Mononuclear cell (primary cell): ENCODE measurements around the gene SLC24A3. TPM values are rescaled to one million over a fixed set of nuclear protein-coding genes. Genes with fewer than 3 reads are reported as not detected.

Experiments used
- H3K27me3 ChIP-seq: 2 replicates; pipeline ENCODE4 v1.6.0; 2011; ENCODE audit warnings: low read length, control low read depth; ENCODE audit not compliant: insufficient read depth
- H3K4me1 ChIP-seq: 2 replicates; pipeline ENCODE4 v1.5.1; 2011; ENCODE audit warnings: mild to moderate bottlenecking, low read length, control low read depth; ENCODE audit not compliant: insufficient read depth
- H3K4me3 ChIP-seq: 2 replicates; pipeline ENCODE4 v1.5.1; 2011; ENCODE audit warnings: mild to moderate bottlenecking, low read length, moderate library complexity
- H3K9me3 ChIP-seq: 2 replicates; pipeline ENCODE4 v1.5.1; 2011; ENCODE audit warnings: low read depth, mild to moderate bottlenecking, control low read depth, low read length
- total RNA-seq: library from RNA; depleted of rRNA; stranded (reverse); fragments of >200 nt; gene quantifications from one replicate; pipeline ENCODE4 v1.2.3, GENCODE V29; 2012

The SLC24A3 gene
- total RNA-seq, 1 donor, result 1.0 TPM

DNA sequence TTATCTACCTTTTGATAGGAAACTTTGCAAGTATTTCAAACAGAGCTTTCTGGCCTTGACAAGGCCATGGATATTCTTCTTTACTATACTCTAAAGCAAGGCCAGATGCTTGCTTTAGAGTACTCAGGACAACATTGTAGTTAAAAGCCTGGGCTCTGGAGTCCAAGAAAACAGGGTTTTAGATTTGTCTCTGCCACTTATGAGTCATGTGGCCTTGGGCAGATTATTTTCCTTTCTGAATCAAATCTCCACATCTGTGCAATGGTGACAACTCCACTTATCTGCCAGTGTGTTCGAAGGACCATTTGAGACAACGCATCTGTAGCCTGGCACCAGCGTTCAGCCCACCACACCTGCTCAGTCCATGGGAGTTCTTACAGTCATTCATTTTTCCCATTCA lies 279.7 kb downstream of the SLC24A3 start:
- H3K27me3 ChIP-seq, result no peaks in the 10 kb centered on the region
- H3K9me3 ChIP-seq, result no peaks in the 10 kb centered on the region
- H3K4me1 ChIP-seq, result no peaks in the 10 kb centered on the region
- no peak overlapping the region for H3K4me3 ChIP-seq

DNA sequence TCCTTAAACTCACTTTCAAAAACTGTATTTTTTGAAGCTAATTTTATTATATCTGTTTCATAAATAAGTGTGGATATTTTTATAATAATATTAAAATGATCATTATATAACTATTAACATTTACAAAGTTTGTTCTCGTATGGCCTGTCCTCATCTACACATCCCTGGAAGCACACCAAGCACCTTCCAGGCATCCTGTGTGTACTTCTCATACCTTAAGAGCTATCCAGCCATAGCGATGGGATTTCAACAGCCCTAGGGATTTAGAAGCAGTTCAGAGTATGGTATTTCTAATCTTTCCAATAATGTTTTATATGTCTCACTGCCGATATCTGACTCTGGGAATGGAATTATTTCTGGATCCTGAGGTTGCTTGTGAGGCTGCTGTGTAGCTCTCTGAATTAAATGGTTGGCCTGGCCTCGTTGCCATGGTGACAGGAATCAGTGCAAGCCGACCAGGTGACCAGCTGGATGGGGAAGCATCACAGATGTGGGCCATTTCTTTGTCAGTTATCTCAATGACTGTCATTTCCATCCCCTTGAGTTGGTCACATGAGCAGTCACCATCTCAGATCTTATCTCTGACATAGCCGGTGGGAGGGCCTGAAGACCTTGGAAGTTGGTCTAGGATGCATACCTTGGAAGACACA lies 280.4 kb downstream of the SLC24A3 start:
- no peaks in the 10 kb centered on the region for H3K4me1 ChIP-seq
- no peaks in the 10 kb centered on the region for H3K9me3 ChIP-seq
- H3K27me3 ChIP-seq, result no peaks in the 10 kb centered on the region
- no peak overlapping the region for H3K4me3 ChIP-seq

DNA sequence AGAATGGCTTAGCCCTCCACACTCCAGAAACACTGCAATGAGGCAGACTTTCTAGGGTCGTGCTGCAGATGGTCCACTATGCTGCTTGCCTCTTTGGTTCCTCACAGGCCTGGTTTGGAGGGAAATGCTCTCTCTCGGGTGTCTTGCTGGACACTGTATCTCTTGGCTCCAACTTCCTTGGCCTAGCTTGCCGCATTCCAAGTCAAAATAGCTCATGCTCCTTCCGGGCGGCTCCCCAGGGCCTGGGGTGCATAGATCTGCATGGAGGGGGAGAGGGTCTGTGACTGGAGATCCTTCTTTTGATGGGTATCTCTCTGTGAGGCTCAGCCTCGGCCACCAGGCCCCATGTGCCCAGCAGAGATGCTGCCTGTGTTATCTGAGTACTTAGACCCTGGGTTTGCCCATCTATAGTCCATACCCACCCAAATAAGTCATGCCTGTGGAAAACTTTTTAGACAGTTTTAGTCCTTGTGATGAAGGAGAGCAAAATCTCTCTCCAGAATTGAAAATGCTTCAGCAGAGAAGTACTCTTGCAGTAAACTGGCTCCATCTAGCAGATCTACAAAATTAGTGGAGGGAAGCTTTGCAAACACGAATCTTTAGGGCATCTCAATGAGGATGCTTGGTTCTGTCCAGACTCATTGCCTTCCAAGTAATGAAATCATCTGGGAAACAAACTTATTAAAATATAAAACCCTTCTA lies 281.5 kb downstream of the SLC24A3 start:
- Histone ChIP-seq H3K4me3 (no peak overlapping the region), H3K4me1 (no peaks in the 10 kb centered on the region), H3K27me3 (no peaks in the 10 kb centered on the region), H3K9me3 (no peaks in the 10 kb centered on the region)

DNA sequence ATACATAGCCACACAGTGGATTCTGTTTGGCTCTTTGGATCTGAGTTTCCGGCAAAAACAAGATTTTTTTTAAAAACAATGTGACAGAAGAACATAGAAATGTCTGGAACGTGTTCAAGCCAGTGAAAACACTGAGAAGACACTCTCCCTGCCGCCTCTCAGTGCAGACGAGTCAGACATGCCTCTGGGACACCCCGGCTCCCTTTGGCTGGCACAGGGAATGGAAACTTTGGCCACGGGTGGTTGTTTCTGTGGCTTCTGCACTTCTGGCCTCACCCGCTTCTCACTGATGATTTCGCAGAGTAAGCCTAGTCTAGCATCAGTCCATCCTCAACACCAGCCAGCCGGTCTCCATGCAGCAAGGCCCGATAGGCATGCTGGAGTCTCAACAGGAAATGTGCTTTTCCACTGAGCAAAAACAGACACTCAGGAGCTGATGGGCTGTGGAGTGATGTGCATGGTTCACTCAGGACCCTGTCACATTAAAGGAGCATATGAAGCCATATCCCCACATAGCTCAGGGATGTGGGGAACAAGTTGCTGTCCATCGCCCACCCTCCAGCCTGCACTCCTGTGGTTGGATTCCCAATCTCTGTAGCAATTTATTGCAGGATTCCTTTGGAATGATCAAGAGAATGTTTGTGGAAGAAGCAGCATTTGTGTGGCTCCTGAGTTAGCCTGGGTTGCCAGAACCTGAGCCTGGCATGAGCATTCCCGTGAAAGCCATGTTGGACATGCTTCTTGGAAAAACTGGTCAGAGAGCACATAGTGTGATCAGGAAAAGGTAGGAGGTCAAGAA lies 283.7 kb downstream of the SLC24A3 start:
- H3K9me3 ChIP-seq, result no peaks in the 10 kb centered on the region
- H3K4me1 ChIP-seq, result no peaks in the 10 kb centered on the region
- no peaks in the 10 kb centered on the region for H3K27me3 ChIP-seq
- H3K4me3 ChIP-seq, result no peak overlapping the region

DNA sequence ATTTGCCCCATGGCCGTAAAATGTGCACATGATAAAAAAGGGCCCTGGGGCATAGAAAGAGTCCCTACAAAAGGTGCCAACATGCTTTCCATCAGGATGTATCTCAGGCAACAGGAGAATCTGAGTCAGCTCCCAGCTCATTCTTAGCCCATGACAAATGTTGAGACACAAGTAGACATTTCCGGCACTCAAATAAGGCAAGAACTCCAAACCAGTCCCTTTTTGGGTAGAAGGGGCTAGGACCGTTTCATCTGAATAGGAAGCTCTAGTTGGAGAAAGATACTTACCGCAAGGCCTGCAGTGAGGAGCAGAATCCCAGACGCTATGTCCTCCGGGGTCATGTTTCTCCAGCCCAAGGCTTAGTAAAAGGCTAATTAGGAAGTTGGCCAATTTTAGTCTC lies 284.6 kb downstream of the SLC24A3 start:
- Histone ChIP-seq H3K9me3 (no peaks in the 10 kb centered on the region), H3K4me1 (no peaks in the 10 kb centered on the region), H3K27me3 (no peaks in the 10 kb centered on the region), H3K4me3 (no peak overlapping the region)

DNA sequence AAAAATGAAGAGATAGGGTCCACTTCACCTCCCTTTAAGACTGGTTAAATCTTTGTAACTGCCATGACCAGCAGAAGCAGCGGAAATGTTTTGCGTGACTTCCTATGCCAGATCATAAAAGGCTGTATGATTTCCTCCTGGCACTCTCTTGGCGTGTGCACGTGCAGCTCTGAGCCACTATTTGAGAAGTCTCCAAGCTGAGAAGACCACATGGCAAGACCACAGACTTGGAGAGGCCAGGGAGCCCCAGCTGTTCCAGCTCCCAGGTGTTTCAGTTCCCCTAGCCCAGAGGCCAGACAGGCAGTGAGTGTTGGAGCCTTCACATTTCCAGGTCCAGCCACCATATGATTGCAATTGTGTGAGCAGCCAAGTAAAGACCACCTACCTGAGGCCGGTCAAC lies 286.3 kb downstream of the SLC24A3 start:
- H3K4me3 ChIP-seq, result no peak overlapping the region
- H3K4me1 ChIP-seq, result no peaks in the 10 kb centered on the region
- no peaks in the 10 kb centered on the region for H3K9me3 ChIP-seq
- no peaks in the 10 kb centered on the region for H3K27me3 ChIP-seq

DNA sequence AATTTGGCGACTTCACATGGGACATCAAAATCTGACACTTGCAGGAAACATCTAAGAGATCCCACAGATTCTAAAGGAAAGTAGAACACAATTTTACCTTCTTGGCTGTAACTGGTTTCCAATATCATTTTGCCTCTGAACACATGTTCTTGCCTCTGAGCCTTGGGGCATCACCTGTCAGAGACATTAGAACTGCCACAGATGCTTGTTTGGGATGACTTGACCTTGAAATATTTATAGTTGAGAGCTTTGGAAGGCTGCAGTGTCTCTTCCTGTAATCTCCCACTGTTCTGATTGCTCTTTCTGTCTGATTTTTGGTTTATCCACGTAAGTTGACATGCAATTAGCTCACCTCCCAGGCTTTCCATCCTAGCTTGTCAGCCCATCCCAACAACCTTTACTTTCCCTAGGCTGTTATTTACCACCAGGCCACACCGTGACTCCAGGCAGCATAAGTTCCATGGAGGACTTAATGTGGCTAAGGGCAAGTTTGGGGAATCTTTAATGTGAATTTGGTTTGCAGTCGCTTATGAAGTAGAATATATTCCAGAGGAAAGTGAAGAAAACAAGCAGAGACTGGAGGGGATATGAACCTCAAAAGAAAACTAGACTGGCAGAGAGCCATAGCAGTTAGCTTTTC lies 289.2 kb downstream of the SLC24A3 start:
- Histone ChIP-seq H3K27me3 (no peaks in the 10 kb centered on the region), H3K4me3 (no peak overlapping the region), H3K9me3 (no peaks in the 10 kb centered on the region), H3K4me1 (no peaks in the 10 kb centered on the region)

DNA sequence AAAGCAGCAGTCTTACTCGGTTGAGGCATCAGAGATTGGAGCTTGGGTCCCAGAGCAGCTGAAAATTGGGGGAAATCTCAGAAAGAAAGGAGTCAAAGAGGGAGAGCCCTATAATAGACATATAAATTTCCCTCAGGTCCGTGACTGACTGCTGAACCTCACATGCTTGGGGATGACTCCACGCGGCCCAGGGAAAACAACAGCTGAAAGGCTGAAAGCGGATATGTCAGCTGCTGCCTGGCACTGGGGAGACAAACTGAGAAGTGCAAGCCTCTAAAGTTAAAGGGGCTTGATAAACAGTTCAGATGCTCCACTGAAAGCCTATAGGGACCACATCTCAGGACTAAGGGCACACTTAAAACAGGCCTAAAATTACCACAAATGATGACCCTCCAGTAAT lies 289.7 kb downstream of the SLC24A3 start:
- no peaks in the 10 kb centered on the region for H3K27me3 ChIP-seq
- H3K9me3 ChIP-seq, result no peaks in the 10 kb centered on the region
- H3K4me1 ChIP-seq, result no peaks in the 10 kb centered on the region
- H3K4me3 ChIP-seq, result no peak overlapping the region

DNA sequence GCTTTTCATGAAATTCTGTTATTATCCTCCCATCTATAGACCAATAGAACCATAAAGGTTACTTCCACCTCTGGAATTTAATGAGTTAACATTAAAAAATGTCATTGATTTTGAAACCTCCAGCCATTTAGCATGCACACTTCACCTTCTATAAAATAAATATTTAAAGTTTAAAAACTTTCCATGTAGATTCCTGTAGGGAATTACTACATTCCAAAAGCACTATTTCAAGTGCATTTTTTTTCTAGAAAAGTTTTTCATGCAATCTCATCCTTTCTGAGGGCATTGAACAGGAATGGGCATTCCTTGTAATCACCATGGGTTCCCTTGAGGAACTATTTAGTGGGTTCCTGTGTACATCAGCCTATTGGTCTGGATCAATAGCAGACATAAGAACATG lies 291.8 kb downstream of the SLC24A3 start:
- Histone ChIP-seq H3K9me3 (no peaks in the 10 kb centered on the region), H3K4me3 (no peak overlapping the region), H3K27me3 (no peaks in the 10 kb centered on the region), H3K4me1 (no peaks in the 10 kb centered on the region)

DNA sequence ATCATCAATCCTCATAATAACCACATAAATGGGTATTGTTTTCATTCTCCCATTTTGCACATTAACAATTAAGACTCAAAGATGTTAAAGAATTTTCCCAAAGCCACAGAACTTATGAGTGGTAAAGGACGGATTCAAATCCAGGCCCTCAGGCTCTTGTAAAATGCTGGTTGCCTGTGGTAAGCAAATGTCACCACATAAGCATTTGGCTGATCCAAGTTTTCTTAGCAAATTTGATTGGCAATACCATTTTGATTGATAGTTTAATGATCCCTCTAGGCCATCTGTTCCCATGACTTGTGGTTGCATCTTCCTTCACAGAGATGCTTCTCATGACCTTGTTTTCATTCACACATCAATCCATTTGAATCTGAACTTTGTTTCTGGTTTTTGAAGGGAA lies 293.6 kb downstream of the SLC24A3 start:
- Histone ChIP-seq H3K4me3 (no peak overlapping the region), H3K9me3 (no peaks in the 10 kb centered on the region), H3K4me1 (no peaks in the 10 kb centered on the region), H3K27me3 (no peaks in the 10 kb centered on the region)

DNA sequence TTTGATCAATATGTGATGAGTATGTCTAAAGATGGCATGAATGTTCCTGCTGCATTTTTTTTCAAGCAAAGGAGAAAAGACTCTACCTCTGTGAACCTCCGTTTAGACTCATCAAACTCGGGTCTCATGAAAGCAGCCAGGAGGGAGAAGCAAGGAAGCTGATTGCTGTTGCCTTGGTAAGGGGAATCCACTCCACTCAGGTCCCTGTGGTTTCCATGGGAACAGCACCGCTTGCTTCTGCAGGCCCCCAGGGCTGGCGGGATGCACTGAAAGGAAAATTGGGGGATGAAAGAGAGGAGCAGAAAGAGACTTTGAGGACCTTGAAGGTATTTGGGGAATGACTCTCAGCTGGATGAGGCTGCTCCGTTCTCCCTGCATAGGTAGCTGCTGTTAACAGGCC lies 296.0 kb downstream of the SLC24A3 start:
- no peaks in the 10 kb centered on the region for H3K27me3 ChIP-seq
- H3K4me3 ChIP-seq, result no peak overlapping the region
- no peaks in the 10 kb centered on the region for H3K9me3 ChIP-seq
- H3K4me1 ChIP-seq, result no peaks in the 10 kb centered on the region

DNA sequence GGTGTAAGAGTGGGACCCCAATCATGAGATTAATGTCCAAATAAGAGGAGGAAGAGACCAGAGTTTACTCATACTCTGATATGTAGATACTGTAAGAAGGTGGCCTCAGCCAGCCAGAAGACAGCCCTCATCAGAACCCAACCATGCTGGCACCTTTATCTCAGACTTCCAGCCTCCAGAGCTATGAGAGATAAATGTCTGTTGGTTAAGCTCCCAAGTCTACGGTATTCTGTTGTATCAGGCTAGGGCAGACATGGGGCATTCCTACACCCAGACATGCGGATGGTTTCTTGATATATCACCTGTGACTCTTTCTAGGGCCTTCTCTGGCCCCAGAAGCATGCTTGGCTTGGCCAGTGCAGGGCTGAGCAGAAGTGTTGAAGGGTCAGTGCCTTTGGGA lies 298.2 kb downstream of the SLC24A3 start:
- Histone ChIP-seq H3K4me3 (no peak overlapping the region), H3K9me3 (no peaks in the 10 kb centered on the region), H3K4me1 (no peaks in the 10 kb centered on the region), H3K27me3 (no peaks in the 10 kb centered on the region)

DNA sequence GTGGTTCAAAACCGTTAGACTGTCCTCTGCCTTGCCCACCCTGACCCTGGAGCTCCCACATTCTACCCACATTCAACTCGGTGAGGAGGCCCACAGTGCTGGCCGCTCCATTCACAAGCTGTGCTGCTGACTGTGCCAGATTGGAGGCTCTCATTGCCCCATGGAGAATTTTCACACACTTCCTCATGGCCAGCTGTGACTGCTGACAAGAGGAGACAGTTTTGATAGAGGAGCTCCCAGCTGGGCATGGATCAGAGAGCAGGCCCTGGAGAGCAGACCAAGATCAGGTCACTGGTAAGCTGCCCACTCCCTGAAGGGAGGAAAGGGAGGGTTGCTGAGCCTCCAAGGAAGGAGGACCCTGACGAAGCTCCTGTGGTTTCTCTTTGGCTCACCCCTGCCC lies 299.5 kb downstream of the SLC24A3 start:
- no peaks in the 10 kb centered on the region for H3K9me3 ChIP-seq

DNA sequence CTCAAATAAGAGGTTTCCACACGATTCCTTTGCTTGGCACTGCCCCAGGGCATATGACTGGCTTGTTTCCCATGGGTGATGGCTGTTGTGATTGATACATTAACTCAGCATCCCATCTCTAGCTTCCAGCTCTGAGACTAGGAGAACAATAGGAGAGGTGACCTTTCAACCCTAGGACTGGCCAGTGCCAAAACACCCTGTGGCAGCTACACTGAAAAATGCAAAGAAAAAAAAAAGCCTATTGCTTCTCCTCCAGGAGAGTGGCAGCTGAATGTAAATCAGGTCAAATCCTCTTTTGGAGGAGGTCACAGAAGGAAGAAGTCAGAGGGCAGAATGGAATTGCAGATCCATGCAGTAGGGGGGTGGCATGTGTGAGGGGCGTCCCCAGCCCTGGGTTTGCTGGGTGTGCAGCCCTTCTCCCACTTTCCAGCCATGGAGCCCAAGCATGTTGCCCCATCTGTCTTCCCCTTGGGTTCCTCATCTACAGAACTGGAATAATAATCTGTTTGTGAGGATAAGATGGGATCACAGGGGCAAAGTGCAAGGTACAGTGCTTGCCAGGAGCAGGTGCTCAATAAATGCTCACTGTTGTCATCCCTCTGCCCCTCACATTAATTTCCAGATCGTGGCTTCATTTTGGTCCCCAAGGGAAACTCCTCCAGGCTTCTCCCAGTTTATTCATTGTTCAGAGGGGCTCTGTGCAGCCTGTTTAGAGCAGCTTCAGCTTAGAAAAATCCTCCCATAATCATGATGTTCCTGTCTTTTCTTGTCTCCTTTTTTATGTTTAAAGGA lies 300.6 kb downstream of the SLC24A3 start:
- Histone ChIP-seq H3K4me1 (no peaks in the 10 kb centered on the region), H3K4me3 (no peak overlapping the region), H3K9me3 (no peaks in the 10 kb centered on the region), H3K27me3 (no peaks in the 10 kb centered on the region)

More for the DNA sequence above, 299.5 kb downstream of the SLC24A3 start:
- H3K27me3 ChIP-seq, result no peaks in the 10 kb centered on the region
- H3K4me3 ChIP-seq, result no peak overlapping the region
- H3K4me1 ChIP-seq, result no peaks in the 10 kb centered on the region
